ENCODE data around the gene SRPRB.

SRPRB gene

GRCh38 chr3:133849346-133849745 is 43.7 kb downstream of the SRPRB start:
- FAIRE-seq = no peak

- FAIRE-seq = no peak
Observed at GRCh38 chr3:133850034-133850433, 44.4 kb downstream of the SRPRB start.

- no peak for FAIRE-seq
Observed at GRCh38 chr3:133851266-133851906, 45.8 kb downstream of the SRPRB start.

GRCh38 chr3:133851931-133852330 is 46.3 kb downstream of the SRPRB start:
- FAIRE-seq = no peak

- FAIRE-seq = no peak
Observed at GRCh38 chr3:133853063-133853924, 47.7 kb downstream of the SRPRB start.

- FAIRE-seq = no peak
Observed at GRCh38 chr3:133853925-133854227, 48.3 kb downstream of the SRPRB start.

GRCh38 chr3:133854264-133855001 is 48.8 kb downstream of the SRPRB start:
- no peak for FAIRE-seq

- no peak for FAIRE-seq
Observed at GRCh38 chr3:133855002-133855370, 49.4 kb downstream of the SRPRB start.

- no peak for FAIRE-seq
Observed at GRCh38 chr3:133855772-133856171, 50.2 kb downstream of the SRPRB start.

GRCh38 chr3:133856316-133856715 is 50.7 kb downstream of the SRPRB start:
- FAIRE-seq = no peak

- FAIRE-seq = no peak
Observed at GRCh38 chr3:133857767-133858166, 52.2 kb downstream of the SRPRB start.

- no peak for FAIRE-seq
Observed at GRCh38 chr3:133859381-133860234, 54.0 kb downstream of the SRPRB start.

GRCh38 chr3:133860519-133860918 is 54.9 kb downstream of the SRPRB start:
- FAIRE-seq = no peak

- FAIRE-seq = no peak
Observed at GRCh38 chr3:133862161-133862560, 56.5 kb downstream of the SRPRB start.

- FAIRE-seq = no peak
Observed at GRCh38 chr3:133863911-133864310, 58.3 kb downstream of the SRPRB start.

GRCh38 chr3:133864616-133865015 is 59.0 kb downstream of the SRPRB start:
- no peak for FAIRE-seq

- no peak for FAIRE-seq
Observed at GRCh38 chr3:133865136-133865855, 59.7 kb downstream of the SRPRB start.

- no peak for FAIRE-seq
Observed at GRCh38 chr3:133866141-133866540, 60.5 kb downstream of the SRPRB start.

- FAIRE-seq = no peak
Observed at GRCh38 chr3:133868186-133868585, 62.6 kb downstream of the SRPRB start.

GRCh38 chr3:133868758-133869475 is 63.3 kb downstream of the SRPRB start:
- FAIRE-seq = no peak

GRCh38 chr3:133869586-133869985 is 64.0 kb downstream of the SRPRB start:
- FAIRE-seq = no peak

GRCh38 chr3:133870822-133871221 is 65.2 kb downstream of the SRPRB start:
- no peak for FAIRE-seq

Data from islet of Langerhans (tissue), 1 donor.